Adipocyte (in vitro differentiated cells): ENCODE measurements around the gene NOP14.
"Not testable (repeated sequence)": the region's sequence is repeated elsewhere in the genome, so short reads cannot be mapped to it uniquely, and the experiment has no call there.

Source experiments
- DNase-seq: peaks from one replicate; pipeline ENCODE4 v3.0.0-alpha.2; 2015; ENCODE audit warnings: low read depth
- H3K27me3 ChIP-seq: replicated peaks from 2 replicates; pipeline ENCODE4 v1.7.0; 2013; ENCODE audit warnings: mild to moderate bottlenecking, low read length, moderate library complexity; ENCODE audit not compliant: control insufficient read depth, insufficient read depth
- H3K36me3 ChIP-seq: 2 replicates; pipeline ENCODE4 v1.7.0; 2013; ENCODE audit warnings: low read length, mild to moderate bottlenecking, moderate library complexity; ENCODE audit not compliant: control insufficient read depth, insufficient read depth, severe bottlenecking
- H3K4me1 ChIP-seq: 2 replicates; pipeline ENCODE4 v1.7.0; 2013; ENCODE audit warnings: mild to moderate bottlenecking, low read length, moderate library complexity; ENCODE audit not compliant: control insufficient read depth, insufficient read depth
- H3K4me3 ChIP-seq: 2 replicates; pipeline ENCODE4 v1.7.0; 2013; ENCODE audit warnings: mild to moderate bottlenecking, low read length, moderate library complexity
- H3K9ac ChIP-seq: 2 replicates; pipeline ENCODE4 v1.7.0; 2013; ENCODE audit warnings: mild to moderate bottlenecking, low read length, moderate library complexity
- H3K9me3 ChIP-seq: 2 replicates; pipeline ENCODE4 v1.7.0; 2013; ENCODE audit warnings: mild to moderate bottlenecking, low read length, moderate library complexity; ENCODE audit not compliant: control insufficient read depth

NOP14 gene

DNA sequence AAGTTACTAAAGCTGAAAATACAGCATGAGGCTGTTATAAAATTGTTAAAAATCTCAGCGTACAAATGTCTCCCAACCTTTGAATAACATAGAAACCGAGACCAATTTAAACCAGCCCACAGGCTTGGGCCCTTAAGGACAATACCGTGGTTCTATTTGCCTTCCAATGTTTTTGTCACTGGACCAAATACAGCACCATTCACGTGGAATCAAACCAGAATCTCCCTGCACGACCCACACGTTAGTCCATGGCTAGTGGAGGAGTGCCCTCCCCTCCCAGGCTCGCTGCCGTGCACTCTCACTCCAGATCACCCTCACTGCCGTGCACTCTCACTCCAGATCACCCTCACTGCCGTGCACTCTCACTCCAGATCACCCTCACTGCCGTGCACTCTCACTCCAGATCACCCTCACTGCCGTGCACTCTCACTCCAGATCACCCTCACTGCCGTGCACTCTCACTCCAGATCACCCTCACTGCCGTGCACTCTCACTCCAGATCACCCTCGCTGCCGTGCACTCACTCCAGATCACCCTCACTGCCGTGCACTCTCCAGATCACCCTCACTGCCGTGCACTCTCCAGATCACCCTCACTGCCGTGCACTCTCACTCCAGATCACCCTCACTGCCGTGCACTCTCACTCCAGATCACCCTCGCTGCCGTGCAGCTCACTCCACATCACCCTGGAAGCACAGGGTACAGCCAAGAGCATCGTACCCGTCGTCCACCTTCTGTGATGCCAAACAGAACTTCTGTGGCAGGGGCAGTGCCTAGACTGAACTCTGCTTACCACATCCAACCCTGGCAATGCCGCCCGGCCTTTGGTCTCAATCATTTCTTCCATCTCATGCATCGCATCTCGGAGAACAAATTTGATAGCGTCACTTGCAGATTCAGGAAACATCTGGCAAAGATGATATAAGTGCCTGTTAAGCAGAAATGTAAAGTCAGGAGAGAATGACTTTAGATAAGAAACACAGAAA is 17.3 kb downstream of the NOP14 start:
- not testable (repeated sequence) for H3K4me3 ChIP-seq, H3K4me1 ChIP-seq, H3K9me3 ChIP-seq, H3K27me3 ChIP-seq, H3K9ac ChIP-seq, DNase-seq
- peaks cover 97% of the 10 kb centered on the region for H3K36me3 ChIP-seq

DNA sequence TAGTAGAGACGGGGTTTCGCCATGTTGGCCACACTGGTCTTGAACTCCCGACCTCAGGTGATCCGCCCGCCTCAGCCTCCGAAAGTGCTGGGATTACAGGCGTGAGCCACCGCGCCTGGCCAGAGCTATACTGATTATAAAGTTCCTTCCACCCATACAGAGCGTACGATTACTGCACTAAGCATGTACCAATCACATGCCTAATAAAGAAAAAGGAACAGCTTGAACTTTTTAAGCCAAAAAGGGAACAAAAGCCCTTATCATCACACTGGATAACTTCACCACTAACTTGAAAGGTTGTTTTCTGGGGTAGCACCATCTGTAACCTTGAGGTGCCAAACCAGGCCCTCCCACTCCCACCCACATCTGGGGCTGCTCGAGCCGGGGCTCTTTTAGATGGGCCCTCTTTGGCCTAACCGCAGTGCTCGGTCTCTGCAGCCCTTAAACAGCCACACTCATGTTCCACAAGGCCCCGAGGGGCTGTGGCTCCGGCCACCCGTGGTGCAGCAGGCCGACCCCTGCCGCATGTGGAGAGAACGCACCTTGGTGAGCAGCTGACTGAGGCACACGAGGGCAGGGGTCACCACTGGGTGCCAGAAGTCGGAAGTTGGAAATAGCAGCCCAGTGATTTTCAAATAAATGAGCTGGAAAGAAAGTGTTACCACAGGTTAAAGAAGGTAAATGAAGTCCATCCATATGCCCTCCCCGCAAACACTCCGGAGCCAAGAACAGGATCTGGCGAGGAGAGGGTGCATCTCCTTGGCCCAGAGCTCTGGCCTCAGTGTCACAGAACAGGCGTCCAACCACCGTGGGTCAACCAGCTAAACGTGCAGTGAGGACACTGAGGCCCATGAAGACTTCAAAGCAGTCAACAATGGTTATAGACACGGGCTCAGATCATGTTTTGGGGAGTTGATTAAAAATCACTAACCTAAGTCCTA is 18.4 kb downstream of the NOP14 start:
- no peak overlapping the region for H3K9ac ChIP-seq
- peaks cover 3% of the 10 kb centered on the region for H3K4me1 ChIP-seq
- H3K4me3 ChIP-seq, result no peak overlapping the region
- no peak for DNase-seq
- H3K9me3 ChIP-seq, result no peaks in the 10 kb centered on the region
- no peaks in the 10 kb centered on the region for H3K27me3 ChIP-seq
- H3K36me3 ChIP-seq, result peaks cover 97% of the 10 kb centered on the region

DNA sequence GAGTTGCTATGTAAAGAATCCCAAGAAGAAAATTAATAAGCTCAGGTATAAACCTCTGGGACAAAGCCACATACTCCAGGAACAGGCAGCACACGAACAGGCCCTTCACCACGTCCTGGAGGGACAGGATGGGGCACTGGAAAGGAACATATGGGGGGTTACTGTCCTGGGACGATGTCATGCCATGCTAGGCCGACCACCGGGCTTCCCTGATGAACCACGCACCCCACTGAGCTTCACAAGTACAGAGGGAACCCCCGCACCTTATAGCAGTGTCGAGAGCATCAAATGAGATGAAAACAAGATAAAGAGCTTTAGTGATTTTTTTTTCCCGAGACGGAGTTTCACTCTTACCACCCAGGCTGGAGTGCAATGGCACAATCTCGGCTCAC is 19.1 kb downstream of the NOP14 start:
- H3K4me1 ChIP-seq, result peaks cover 3% of the 10 kb centered on the region
- H3K36me3 ChIP-seq, result peaks cover 97% of the 10 kb centered on the region

DNA sequence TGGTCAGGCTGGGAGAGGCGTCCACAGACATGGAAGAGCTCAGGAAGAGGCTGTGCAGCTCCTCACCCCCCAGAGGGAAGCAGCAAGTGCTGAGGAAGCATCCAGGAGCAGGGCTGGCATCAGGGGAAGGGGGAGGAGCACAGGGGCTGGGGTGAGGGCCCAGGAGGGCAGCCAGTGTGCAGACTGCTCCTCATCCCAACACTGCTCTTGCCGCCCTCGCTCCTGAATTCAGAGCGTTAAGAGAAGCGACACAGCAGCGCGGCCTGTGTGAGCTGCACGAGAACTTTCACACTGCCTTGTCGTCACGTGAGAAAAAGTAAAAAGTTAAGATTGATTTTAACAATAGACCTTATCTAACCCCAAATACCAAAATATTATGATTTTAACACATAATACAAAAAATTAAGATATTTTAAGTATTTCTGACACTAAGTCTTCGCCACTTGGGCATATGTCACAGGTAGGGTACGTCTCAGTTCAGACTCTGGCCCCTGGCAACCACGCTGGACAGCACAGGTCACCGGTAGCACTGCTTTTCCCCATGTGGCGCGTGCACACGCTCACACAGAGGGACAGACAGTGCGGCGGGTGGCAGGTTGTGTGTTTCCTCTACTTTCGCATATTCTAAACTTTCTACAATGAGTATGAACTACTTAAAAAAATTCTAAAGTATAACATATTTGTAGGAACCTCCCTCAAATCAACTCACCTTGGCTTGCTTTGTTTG is 19.7 kb downstream of the NOP14 start:
- DNase-seq, result no peak
- peaks cover 97% of the 10 kb centered on the region for H3K36me3 ChIP-seq

More for the DNA sequence above, 19.1 kb downstream of the NOP14 start:
- H3K27me3 ChIP-seq, result no peaks in the 10 kb centered on the region
- H3K4me3 ChIP-seq, result no peak overlapping the region
- H3K9me3 ChIP-seq, result no peaks in the 10 kb centered on the region
- no peak for DNase-seq
- no peak overlapping the region for H3K9ac ChIP-seq

DNA sequence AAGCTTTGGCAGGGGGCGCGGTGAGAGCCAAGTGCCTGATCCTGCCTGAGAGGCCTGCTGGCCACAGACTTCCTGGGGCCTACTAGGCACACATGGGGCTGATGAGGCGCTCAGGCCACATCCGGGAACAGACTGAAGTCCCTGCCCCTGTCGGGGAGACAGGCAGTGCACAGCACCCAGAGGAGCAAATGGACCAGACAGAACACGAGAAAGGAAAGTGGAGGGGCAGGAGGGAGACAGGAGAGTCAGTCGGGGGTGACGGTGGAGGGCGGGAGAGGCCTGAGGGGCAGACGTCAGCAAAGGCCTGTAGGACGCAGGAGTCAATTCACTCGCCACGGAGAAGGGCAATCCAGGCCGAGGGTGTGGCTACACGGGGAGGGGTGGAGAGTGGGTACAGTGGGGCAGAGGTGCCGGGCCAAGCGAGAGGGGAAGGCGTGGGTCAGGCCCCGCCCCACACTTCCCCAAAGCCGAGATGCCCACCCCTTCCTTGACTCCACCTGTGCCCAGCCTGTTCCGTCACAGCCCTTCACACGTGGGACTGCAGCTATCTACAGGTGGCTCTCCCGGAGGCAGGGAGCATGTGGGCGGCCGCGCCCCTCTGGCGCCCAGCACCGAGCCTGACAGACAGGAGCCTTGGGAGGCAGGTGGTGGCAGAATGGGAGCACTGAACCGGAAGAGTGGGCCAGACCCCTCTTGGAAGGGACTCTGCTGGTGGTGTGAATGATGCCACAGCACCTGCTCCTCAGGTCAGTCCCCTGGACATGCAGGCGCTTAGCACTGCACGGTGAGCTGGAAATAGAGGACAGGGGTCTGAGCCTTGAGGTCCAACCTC is 20.5 kb downstream of the NOP14 start:
- Histone ChIP-seq H3K9me3 (no peaks in the 10 kb centered on the region), H3K36me3 (peaks cover 98% of the 10 kb centered on the region)
- no peak for DNase-seq

More for the DNA sequence above, 19.7 kb downstream of the NOP14 start:
- no peaks in the 10 kb centered on the region for H3K9me3 ChIP-seq
- no peak overlapping the region for H3K4me3 ChIP-seq
- no peaks in the 10 kb centered on the region for H3K27me3 ChIP-seq
- peaks cover 3% of the 10 kb centered on the region for H3K4me1 ChIP-seq
- no peak overlapping the region for H3K9ac ChIP-seq

DNA sequence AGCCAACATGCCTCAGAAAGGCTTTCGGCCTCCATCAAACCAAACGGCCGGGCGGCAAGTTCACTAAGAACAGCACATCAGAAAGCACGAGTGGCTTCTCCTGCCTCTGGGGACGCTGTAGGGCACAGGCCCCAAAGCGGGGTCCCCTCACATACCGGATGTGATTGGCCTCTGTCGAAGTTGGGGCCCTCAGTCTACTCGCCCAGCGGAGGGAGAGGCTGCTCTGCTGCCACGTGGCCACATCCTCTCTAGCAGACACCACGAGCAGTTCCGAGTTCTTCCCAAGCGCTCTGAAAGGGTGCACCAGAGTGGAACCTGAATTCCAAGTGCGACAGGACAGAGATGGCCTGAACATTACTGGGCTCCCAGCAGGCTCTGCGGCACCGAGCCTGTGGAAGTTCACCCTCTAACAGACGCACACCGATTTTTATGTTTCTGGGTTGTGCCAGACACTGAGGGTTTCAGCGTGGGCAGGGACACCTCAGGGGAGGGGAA is 21.1 kb downstream of the NOP14 start:
- Histone ChIP-seq H3K4me3 (no peak overlapping the region), H3K4me1 (peaks cover 7% of the 10 kb centered on the region), H3K36me3 (peaks cover 98% of the 10 kb centered on the region), H3K27me3 (no peaks in the 10 kb centered on the region), H3K9me3 (no peaks in the 10 kb centered on the region), H3K9ac (no peak overlapping the region)
- no peak for DNase-seq

More for the DNA sequence above, 20.5 kb downstream of the NOP14 start:
- Histone ChIP-seq H3K27me3 (no peaks in the 10 kb centered on the region), H3K9ac (no peak overlapping the region), H3K4me1 (peaks cover 2% of the 10 kb centered on the region), H3K4me3 (no peak overlapping the region)

DNA sequence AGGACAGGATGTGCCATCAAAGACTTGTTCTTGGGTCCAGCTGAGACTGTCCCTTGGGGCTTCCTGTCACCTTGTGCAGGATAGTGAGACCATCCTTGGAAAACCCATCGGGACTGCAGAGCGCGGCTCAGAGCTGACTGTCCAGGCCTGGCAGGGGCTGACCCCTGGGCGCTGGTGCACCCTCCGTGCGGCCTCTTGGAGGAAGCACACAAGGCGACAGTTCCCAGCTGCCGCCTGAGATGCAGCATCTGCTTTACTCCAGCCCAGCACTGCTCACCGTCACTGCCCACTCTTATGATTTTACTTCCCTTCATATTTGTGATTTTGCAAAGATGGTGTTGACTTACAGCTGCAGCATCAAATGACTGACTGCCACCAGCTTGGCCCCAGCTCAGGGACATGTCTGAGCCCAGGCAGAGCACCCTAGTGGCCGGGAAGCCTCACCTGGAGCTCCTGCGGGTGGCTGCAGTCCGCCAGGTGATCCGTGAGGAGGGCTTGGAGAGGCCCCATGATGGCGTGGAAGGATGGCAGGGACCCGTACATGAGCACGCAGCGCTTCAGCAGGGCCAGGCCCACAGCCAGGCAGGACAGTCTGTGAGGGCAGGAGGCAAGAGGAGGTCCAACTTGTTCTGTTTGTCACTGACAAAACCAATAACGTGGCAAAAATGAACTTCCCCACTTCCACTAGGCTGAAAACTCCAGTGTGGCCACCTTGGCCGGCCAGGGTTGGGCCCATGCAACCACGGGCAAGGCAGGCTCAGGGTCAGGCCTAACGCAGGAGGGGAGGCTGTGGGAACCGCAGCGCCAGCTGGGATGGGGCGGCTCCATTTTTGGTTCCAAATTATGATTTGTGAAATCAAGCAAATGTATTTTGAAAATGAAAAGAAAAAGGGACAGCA is 21.8 kb downstream of the NOP14 start:
- Histone ChIP-seq H3K4me3 (no peak overlapping the region), H3K9me3 (no peaks in the 10 kb centered on the region), H3K27me3 (no peaks in the 10 kb centered on the region), H3K9ac (no peak overlapping the region), H3K4me1 (peaks cover 13% of the 10 kb centered on the region), H3K36me3 (peaks cover 95% of the 10 kb centered on the region)
- no peak for DNase-seq

DNA sequence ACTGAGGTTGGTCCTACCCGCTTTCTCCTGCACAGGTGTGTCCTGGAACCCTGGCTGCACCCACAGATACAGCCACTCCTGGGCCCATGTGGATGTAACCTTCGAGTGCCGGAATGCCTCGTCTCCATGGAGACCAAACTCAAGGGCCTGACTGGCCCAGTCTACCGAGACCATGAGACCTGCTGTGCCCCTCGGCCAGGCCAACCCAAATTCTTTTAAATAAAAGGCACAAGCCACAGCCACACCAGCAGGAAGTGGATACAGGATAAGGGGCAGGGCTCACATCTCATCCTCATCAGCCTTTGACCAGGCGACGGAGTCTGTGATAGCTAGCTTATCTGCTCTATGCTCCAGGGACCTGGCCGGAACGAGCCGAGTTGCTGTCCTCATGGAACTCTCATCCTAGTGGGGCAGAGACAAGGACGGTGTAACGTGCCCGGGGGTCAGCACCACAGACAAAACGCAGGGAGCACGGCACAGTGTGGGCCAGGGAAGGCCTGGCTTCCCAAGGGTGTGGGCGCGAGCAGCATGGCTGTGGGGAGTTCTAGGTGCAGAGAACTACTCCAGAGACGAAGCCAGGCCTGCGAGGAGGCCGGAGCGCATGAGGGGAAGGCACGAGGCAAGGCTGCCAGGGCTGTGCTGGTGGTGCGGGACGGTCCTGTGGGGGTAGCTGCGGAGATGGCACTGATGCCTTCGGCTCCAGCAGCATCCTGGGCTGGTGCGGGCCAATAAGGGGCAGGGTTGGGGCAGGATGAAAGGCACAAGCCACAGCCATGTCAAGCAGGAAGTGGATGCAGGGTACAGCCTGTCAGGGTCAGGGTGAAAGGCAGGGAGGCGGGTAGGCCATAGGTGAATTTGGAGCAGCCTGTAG is 22.7 kb downstream of the NOP14 start:
- DNase-seq, result no peak
- H3K36me3 ChIP-seq, result peaks cover 89% of the 10 kb centered on the region

More for the DNA sequence above, 22.7 kb downstream of the NOP14 start:
- Histone ChIP-seq H3K4me3 (no peak overlapping the region), H3K9ac (no peak overlapping the region), H3K9me3 (no peaks in the 10 kb centered on the region), H3K27me3 (no peaks in the 10 kb centered on the region), H3K4me1 (peaks cover 22% of the 10 kb centered on the region)
